Mesothelial cell of epicardium (in vitro differentiated cells): ENCODE measurements around the gene SETD7. TPM values are rescaled to one million over a fixed set of nuclear protein-coding genes. Genes with fewer than 3 reads are reported as not detected.
"Not testable (repeated sequence)": the region's sequence is repeated elsewhere in the genome, so short reads cannot be mapped to it uniquely, and the experiment has no call there.

Experiments used
- DNase-seq, 2 experiments: peaks; one replicate each; pipeline ENCODE4 v3.0.0; 2021; ENCODE audit warnings: low spot score in 2 of 2; ENCODE audit not compliant: unreplicated experiment in 2 of 2
- H3K27ac Mint-ChIP-seq: 2 replicates; pipeline ENCODE4 v1.8.0; 2021; ENCODE audit warnings: mixed read lengths
- H3K27me3 Mint-ChIP-seq: 2 replicates; pipeline ENCODE4 v1.8.0; 2021; ENCODE audit warnings: low read depth, mixed read lengths
- H3K36me3 Mint-ChIP-seq: 2 replicates; pipeline ENCODE4 v1.8.0; 2021; ENCODE audit warnings: mixed read lengths
- H3K4me1 Mint-ChIP-seq: 2 replicates; pipeline ENCODE4 v1.8.0; 2021; ENCODE audit warnings: mixed read lengths
- H3K4me3 Mint-ChIP-seq: 2 replicates; pipeline ENCODE4 v1.8.0; 2021; ENCODE audit warnings: mild to moderate bottlenecking, moderate library complexity, mixed read lengths
- H3K9me3 Mint-ChIP-seq: 2 replicates; pipeline ENCODE4 v1.8.0; 2021; ENCODE audit warnings: mixed read lengths
- total RNA-seq: library from RNA; stranded (reverse); gene quantifications from 3 replicates; pipeline ENCODE4 v1.2.1, GENCODE V29; 2021
- TF ChIP-seq, protein P1 (sequence below): fragments of 200-600 bp; sonication (generic); IDR thresholded peaks from one replicate; pipeline ENCODE4 v1.5.0; 2021; ENCODE audit warnings: antibody characterized with exemption; ENCODE audit not compliant: unreplicated experiment

Gene SETD7
- total RNA-seq, 1 donor from 2014 or later, result 18.0 TPM

DNA sequence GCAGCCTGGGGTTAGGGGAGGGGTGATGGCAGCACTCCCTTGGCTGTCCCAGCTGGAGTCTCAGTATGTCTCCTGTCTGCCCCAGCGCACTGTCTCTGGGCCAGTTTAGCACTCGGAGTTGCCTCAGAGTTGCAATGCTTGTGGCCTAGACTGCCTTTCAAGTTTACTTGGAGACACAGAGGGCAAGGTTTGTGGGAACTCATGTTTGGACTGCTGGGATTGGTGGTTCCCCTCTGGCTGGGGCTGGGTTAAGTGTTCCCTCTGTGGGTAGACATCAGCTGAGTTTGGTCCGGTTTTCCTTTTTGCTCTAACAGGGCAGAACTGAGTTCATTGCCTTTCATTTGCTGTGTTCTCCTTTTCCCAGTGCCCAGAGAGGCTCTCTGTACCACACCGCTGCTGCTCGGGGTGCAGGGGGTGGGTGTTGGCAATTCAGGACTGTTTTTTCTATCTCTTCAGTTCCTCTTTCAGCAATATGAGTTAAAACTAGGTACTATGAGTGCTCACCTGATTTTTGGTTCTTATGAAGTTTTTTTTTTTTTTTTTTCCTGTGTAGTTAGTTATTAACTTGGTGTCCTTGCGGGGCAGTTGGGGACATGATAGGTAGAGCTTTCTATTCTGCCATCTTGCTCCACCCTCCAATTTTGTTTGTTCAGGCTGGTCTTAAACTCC is 84.9 kb downstream of the SETD7 start:
- H3K27ac Mint-ChIP-seq, result no peak overlapping the region

DNA sequence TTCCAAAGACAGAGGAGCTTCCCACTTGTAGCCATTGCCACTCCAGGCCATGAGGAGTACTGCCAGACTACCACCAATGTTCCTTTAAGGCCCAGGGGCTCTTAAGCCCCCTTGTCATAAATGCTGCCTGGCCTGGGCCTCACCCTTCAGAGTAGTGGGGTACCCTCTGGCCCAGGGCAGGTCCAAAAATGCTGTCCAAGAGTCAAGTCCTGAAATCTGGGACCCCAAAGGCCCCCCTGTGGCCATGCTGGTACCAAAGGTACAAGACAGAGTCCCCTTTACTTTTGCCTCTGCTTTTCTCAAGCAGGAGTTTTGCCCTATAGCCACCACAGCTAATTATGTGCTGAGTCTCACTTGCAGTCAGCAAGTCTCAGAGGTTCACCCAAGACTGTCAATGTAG is 85.7 kb downstream of the SETD7 start:
- Mint-ChIP-seq H3K4me3 (no peak overlapping the region), H3K9me3 (peaks cover 47% of the 10 kb centered on the region), H3K27ac (no peak overlapping the region), H3K36me3 (peaks cover 52% of the 10 kb centered on the region), H3K27me3 (no peaks in the 10 kb centered on the region), H3K4me1 (no peaks in the 10 kb centered on the region)
- TF ChIP-seq, protein P1, sequence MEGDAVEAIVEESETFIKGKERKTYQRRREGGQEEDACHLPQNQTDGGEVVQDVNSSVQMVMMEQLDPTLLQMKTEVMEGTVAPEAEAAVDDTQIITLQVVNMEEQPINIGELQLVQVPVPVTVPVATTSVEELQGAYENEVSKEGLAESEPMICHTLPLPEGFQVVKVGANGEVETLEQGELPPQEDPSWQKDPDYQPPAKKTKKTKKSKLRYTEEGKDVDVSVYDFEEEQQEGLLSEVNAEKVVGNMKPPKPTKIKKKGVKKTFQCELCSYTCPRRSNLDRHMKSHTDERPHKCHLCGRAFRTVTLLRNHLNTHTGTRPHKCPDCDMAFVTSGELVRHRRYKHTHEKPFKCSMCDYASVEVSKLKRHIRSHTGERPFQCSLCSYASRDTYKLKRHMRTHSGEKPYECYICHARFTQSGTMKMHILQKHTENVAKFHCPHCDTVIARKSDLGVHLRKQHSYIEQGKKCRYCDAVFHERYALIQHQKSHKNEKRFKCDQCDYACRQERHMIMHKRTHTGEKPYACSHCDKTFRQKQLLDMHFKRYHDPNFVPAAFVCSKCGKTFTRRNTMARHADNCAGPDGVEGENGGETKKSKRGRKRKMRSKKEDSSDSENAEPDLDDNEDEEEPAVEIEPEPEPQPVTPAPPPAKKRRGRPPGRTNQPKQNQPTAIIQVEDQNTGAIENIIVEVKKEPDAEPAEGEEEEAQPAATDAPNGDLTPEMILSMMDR, result no peak
- no peak for DNase-seq

More for the DNA sequence above, 84.9 kb downstream of the SETD7 start:
- no peak for DNase-seq
- Mint-ChIP-seq H3K4me1 (no peaks in the 10 kb centered on the region), H3K9me3 (peaks cover 47% of the 10 kb centered on the region), H3K4me3 (no peak overlapping the region), H3K27me3 (no peaks in the 10 kb centered on the region), H3K36me3 (peaks cover 52% of the 10 kb centered on the region)
- TF ChIP-seq, protein P1, result no peak

- TF ChIP-seq, protein P1, result no peak
- H3K4me1 Mint-ChIP-seq, result no peaks in the 10 kb centered on the region
- H3K4me3 Mint-ChIP-seq, result no peak overlapping the region
- peaks cover 47% of the 10 kb centered on the region for H3K9me3 Mint-ChIP-seq
- no peaks in the 10 kb centered on the region for H3K27me3 Mint-ChIP-seq
- H3K27ac Mint-ChIP-seq, result no peak overlapping the region
- H3K36me3 Mint-ChIP-seq, result peaks cover 52% of the 10 kb centered on the region
- DNase-seq, result no peak
These were observed 86.2 kb downstream of the SETD7 start for GRCh38 chr4:139469869-139470268.

GRCh38 chr4:139469216-139469615 is 86.8 kb downstream of the SETD7 start:
- H3K27ac Mint-ChIP-seq, result no peak overlapping the region
- DNase-seq, result no peak
- peaks cover 52% of the 10 kb centered on the region for H3K36me3 Mint-ChIP-seq
- peaks cover 47% of the 10 kb centered on the region for H3K9me3 Mint-ChIP-seq
- TF ChIP-seq, protein P1, result no peak
- no peaks in the 10 kb centered on the region for H3K27me3 Mint-ChIP-seq
- no peaks in the 10 kb centered on the region for H3K4me1 Mint-ChIP-seq
- no peak overlapping the region for H3K4me3 Mint-ChIP-seq

DNA sequence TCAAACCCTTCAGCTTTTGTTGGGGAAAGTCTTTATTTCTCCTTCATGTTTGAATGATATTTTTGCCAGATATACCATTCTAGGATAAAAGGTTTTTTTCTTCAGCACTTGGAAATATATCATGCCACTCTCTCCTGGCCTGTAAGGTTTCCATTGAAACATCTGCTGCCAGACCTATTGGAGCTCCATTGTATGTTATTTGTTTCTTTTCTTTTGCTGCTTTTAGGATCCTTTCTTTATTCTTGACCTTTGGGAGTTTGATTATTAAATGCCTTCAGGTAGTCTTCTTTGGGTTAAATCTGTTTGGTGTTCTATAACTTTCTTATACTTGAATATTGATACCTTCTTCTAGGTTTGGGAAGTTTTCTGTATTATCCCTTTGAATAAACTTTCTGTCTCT is 87.3 kb downstream of the SETD7 start:
- H3K9me3 Mint-ChIP-seq, result peaks cover 47% of the 10 kb centered on the region
- H3K4me1 Mint-ChIP-seq, H3K4me3 Mint-ChIP-seq, H3K27me3 Mint-ChIP-seq, DNase-seq, H3K27ac Mint-ChIP-seq: not testable (repeated sequence)
- peaks cover 56% of the 10 kb centered on the region for H3K36me3 Mint-ChIP-seq

DNA sequence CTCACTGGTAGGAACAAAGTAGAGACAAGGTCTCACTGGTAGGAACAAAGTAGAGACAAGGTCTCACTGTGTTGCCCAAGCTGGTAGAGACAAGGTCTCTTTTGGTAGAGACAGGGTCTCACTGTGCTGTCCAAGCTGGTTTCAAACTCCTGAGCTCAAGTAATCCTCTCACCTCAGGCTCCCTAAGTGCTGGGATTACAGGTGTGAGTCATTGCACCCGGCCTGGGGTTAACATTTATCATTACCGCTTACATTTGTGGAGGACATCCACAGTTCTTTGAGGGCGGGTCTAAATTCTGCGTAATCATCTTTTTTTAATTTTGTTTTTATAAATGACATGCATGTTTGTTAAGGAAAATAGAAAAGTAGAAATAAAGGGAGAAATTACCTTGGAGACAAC is 90.1 kb downstream of the SETD7 start:
- peaks cover 34% of the 10 kb centered on the region for H3K36me3 Mint-ChIP-seq
- H3K4me3 Mint-ChIP-seq, result no peak overlapping the region
- H3K9me3 Mint-ChIP-seq, result peaks cover 30% of the 10 kb centered on the region
- no peaks in the 10 kb centered on the region for H3K27me3 Mint-ChIP-seq
- no peak for DNase-seq
- H3K4me1 Mint-ChIP-seq, result no peaks in the 10 kb centered on the region
- no peak overlapping the region for H3K27ac Mint-ChIP-seq
- TF ChIP-seq, protein P1, result no peak

GRCh38 chr4:139464512-139464911 is 91.5 kb downstream of the SETD7 start:
- peaks cover 18% of the 10 kb centered on the region for H3K9me3 Mint-ChIP-seq
- not testable (repeated sequence) for DNase-seq
- peaks cover 22% of the 10 kb centered on the region for H3K36me3 Mint-ChIP-seq

More at GRCh38 chr4:139464512-139464911, 91.5 kb downstream of the SETD7 start:
- H3K27ac Mint-ChIP-seq, H3K27me3 Mint-ChIP-seq, H3K4me3 Mint-ChIP-seq, H3K4me1 Mint-ChIP-seq: not testable (repeated sequence)
